ENCODE data around the gene LRRC32. TPM values are rescaled to one million over a fixed set of nuclear protein-coding genes. Genes with fewer than 3 reads are reported as not detected.

The LRRC32 gene
- total and polyA plus RNA-seq, 10 of the 15 experiments (the other 5 are each of a cell fraction or from before 2014, with no cell fraction given), result 0.56 to 20.8 (median 7.4) TPM

- no peak for TF ChIP-seq ZBTB33 (IDR thresholded peaks at IDR 0.05)
- no peak for TF ChIP-seq PML (IDR thresholded peaks at IDR 0.05; ENCODE audit: low read length)
- no peak for TF ChIP-seq SMARCA5 (IDR thresholded peaks at IDR 0.05)
- no peak for TF ChIP-seq JUND (IDR thresholded peaks at IDR 0.05; ENCODE audit: low read depth, low read length)
- TF ChIP-seq HSF1 (IDR thresholded peaks at IDR 0.05; ENCODE audit: low read depth, low read length), result no peak
- no peak for TF ChIP-seq PBX3 (IDR thresholded peaks at IDR 0.05; ENCODE audit: insufficient replicate concordance, low read depth, low read length)
- TF ChIP-seq KAT2A (conservative IDR thresholded peaks at IDR 0.05; ENCODE audit: control insufficient read depth, low read depth, low read length), result no peak
- TF ChIP-seq EP300 (IDR thresholded peaks at IDR 0.05; ENCODE audit: borderline replicate concordance in 1 of 2, control insufficient read depth in 1 of 2, low read depth in 2 of 2, low read length in 2 of 2), result peak in 1 of 2 experiments; percentile 38; a peak in 1 of 4 replicates
- TF ChIP-seq MEF2B (IDR thresholded peaks at IDR 0.05; ENCODE audit: partially characterized antibody, poor library complexity, severe bottlenecking), result no peak
- TF ChIP-seq ATF2 (IDR thresholded peaks at IDR 0.05; ENCODE audit: low read length), result no peak
- no peak for TF ChIP-seq ZNF592 (IDR thresholded peaks at IDR 0.05)
- no peak for TF ChIP-seq IKZF2 (IDR thresholded peaks at IDR 0.05)
- TF ChIP-seq SREBF2 (IDR thresholded peaks at IDR 0.05; ENCODE audit: low read length), result no peak
- TF ChIP-seq YY1 (IDR thresholded peaks at IDR 0.05; ENCODE audit: low read depth, low read length), result no peak
- TF ChIP-seq ZBTB11 (CRISPR knock-in tag; IDR thresholded peaks at IDR 0.05), result no peak
- TF ChIP-seq ZNF622 (IDR thresholded peaks at IDR 0.05), result no peak
These were observed 42.1 kb downstream of the LRRC32 start (continued) for GRCh38 chr11:76628408-76628947.
